ENCODE results near the gene NLRC5. TPM values are rescaled to one million over a fixed set of nuclear protein-coding genes. Genes with fewer than 3 reads are reported as not detected.

Gene NLRC5
- total RNA-seq, 2 experiments from 2014 or later: 199 to 305 TPM

DNA sequence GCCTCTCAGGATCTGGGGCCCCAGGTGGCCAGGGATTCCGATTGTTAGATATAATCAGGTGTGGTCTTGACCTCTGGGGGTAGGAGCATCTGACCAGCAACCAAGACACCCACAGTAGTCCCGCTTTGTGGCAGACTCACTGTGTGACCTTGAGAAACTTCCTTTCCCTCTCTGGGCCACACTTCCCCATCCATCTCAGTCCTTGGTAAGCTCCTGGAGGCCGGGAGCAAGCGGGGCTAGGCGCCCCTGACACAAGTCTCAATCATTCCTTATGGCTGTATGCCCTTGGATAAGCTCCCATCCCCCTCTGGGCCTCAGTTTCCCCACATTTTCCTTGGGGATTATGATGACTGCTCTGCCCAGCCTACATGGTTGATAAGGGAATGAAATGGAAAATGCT is 124.3 kb downstream of the NLRC5 start:
- BruUV-seq (replicated peaks): no TSS peak
- ChIA-PET CTCF (ENCODE audit: unreplicated experiment) (interaction anchor here (0.6 kb wide), 1 partner anchor 21 kb away, joined by 3 read pairs; no protein-coding TSS in a partner anchor), POLR2A (interaction anchor here (0.6 kb wide), 1 partner anchor 46 kb away, joined by 5 read pairs; no protein-coding TSS in a partner anchor)
- intact Hi-C loops (cut with micrococcal nuclease; ENCODE audit: unreplicated experiment): no loop called here
- H3K4me3 ChIP-seq (ENCODE audit: low read depth, low read length, poor library complexity, severe bottlenecking): no peak overlapping the region
- no peak overlapping the region for H3K4me2 ChIP-seq (ENCODE audit: low read length)
- H3K9me3 ChIP-seq (ENCODE audit: low read length): no peaks in the 10 kb centered on the region
- TF ChIP-seq EZH2phosphoT487 (IDR thresholded peaks at IDR 0.05; ENCODE audit: borderline replicate concordance, low read depth, low read length): no peak
- TF ChIP-seq, protein P1, sequence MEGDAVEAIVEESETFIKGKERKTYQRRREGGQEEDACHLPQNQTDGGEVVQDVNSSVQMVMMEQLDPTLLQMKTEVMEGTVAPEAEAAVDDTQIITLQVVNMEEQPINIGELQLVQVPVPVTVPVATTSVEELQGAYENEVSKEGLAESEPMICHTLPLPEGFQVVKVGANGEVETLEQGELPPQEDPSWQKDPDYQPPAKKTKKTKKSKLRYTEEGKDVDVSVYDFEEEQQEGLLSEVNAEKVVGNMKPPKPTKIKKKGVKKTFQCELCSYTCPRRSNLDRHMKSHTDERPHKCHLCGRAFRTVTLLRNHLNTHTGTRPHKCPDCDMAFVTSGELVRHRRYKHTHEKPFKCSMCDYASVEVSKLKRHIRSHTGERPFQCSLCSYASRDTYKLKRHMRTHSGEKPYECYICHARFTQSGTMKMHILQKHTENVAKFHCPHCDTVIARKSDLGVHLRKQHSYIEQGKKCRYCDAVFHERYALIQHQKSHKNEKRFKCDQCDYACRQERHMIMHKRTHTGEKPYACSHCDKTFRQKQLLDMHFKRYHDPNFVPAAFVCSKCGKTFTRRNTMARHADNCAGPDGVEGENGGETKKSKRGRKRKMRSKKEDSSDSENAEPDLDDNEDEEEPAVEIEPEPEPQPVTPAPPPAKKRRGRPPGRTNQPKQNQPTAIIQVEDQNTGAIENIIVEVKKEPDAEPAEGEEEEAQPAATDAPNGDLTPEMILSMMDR (conservative IDR thresholded peaks at IDR 0.05; ENCODE audit: low read length): no peak
- H3K9me2 ChIP-seq (ENCODE audit: insufficient read depth, low read length): no peaks in the 10 kb centered on the region
- H2AFZ ChIP-seq (ENCODE audit: low read length): no peak overlapping the region
- no peaks in the 10 kb centered on the region for H3K79me2 ChIP-seq (ENCODE audit: insufficient read depth, low read depth, low read length)
- H3K27ac ChIP-seq (ENCODE audit: low read depth, low read length, poor library complexity, severe bottlenecking): no peak overlapping the region
- no peaks in the 10 kb centered on the region for H4K20me1 ChIP-seq (ENCODE audit: insufficient read depth, low read length)
- no peak for DNase-seq (ENCODE audit: low spot score)
- H3K36me3 ChIP-seq (ENCODE audit: insufficient read depth, low read length): peaks cover 8% of the 10 kb centered on the region
- H3K4me1 ChIP-seq (ENCODE audit: insufficient read depth, low read length, poor library complexity, severe bottlenecking): peaks cover 26% of the 10 kb centered on the region

DNA sequence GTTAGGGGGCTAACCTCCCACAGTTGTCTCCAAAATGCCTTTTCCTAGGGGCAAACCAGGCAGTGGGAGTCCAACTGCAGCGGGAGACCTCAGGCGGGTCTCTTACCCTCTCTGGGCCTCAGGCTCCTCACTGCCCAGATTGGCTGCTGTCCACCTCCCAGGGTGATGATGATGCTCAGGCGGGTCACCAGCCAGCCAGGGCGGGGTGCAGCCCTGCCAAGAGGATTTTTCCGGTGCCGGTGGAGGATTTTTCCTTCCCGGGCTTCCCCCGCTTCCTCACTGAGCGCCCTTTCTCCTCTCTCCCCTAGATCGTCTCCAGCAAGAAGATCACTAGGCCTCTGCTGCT is 125.8 kb downstream of the NLRC5 start:
- CTCF ChIA-PET (ENCODE audit: unreplicated experiment): no interaction called here
- peaks cover 8% of the 10 kb centered on the region for H3K36me3 ChIP-seq (ENCODE audit: insufficient read depth, low read length)
- no peaks in the 10 kb centered on the region for H4K20me1 ChIP-seq (ENCODE audit: insufficient read depth, low read length)
- TF ChIP-seq, protein P1 (conservative IDR thresholded peaks at IDR 0.05; ENCODE audit: low read length): no peak
- H3K4me3 ChIP-seq (ENCODE audit: low read depth, low read length, poor library complexity, severe bottlenecking): no peak overlapping the region
- intact Hi-C loops (cut with micrococcal nuclease; ENCODE audit: unreplicated experiment): no loop called here
- no peak overlapping the region for H3K27ac ChIP-seq (ENCODE audit: low read depth, low read length, poor library complexity, severe bottlenecking)
- no TSS peak for BruUV-seq (replicated peaks)
- no peak for DNase-seq (ENCODE audit: low spot score)
- no peaks in the 10 kb centered on the region for H3K79me2 ChIP-seq (ENCODE audit: insufficient read depth, low read depth, low read length)
- peaks cover 32% of the 10 kb centered on the region for H3K4me1 ChIP-seq (ENCODE audit: insufficient read depth, low read length, poor library complexity, severe bottlenecking)
- no peak overlapping the region for H3K4me2 ChIP-seq (ENCODE audit: low read length)
- POLR2A ChIA-PET: interaction anchor here (0.7 kb wide), 1 partner anchor 1529 kb away, joined by 6 read pairs; no protein-coding TSS in a partner anchor
- H3K9me3 ChIP-seq (ENCODE audit: low read length): no peaks in the 10 kb centered on the region
- H2AFZ ChIP-seq (ENCODE audit: low read length): no peak overlapping the region
- H3K9me2 ChIP-seq (ENCODE audit: insufficient read depth, low read length): no peaks in the 10 kb centered on the region

DNA sequence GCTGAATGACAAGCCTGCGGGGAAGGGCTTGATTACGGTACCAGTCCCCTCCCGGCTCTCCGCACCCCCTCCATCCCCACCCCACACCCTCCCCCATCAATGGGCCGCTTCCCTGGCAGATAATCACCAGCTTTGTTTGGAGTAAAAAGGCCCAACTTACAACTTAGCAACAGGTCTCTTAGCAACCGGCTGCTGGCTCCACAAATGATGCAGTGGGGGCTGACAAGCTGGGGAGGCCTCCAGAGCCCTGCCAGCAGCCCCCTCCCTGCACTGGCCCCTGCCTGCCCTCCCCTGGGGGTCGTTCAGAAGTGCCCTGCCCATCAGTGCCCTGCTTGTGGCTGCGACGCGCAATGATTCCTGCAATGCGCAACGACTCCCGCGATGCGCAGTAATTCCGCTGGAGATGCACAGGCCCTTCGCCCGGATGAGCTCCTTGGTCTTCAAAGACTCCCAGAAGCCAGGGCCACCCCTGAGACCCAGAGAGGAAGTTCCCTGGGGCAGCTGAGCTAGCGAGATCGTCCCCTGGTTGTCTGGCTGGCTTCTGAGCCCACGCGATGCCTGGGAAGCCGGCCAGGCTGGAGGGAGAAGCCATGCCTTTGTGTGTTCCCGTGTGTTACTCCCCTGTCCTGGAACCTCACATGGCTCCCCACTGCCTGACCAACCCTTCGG is 126.3 kb downstream of the NLRC5 start:
- Histone ChIP-seq H3K4me2 (ENCODE audit: low read length) (no peak overlapping the region), H2AFZ (ENCODE audit: low read length) (no peak overlapping the region), H3K4me3 (ENCODE audit: low read depth, low read length, poor library complexity, severe bottlenecking) (no peak overlapping the region), H3K36me3 (ENCODE audit: insufficient read depth, low read length) (peaks cover 8% of the 10 kb centered on the region), H3K27ac (ENCODE audit: low read depth, low read length, poor library complexity, severe bottlenecking) (no peak overlapping the region), H3K9me2 (ENCODE audit: insufficient read depth, low read length) (no peaks in the 10 kb centered on the region), H3K4me1 (ENCODE audit: insufficient read depth, low read length, poor library complexity, severe bottlenecking) (peaks cover 32% of the 10 kb centered on the region), H3K9me3 (ENCODE audit: low read length) (no peaks in the 10 kb centered on the region), H4K20me1 (ENCODE audit: insufficient read depth, low read length) (no peaks in the 10 kb centered on the region), H3K79me2 (ENCODE audit: insufficient read depth, low read depth, low read length) (no peaks in the 10 kb centered on the region)
- POLR2A ChIA-PET: interaction anchor here (0.6 to 0.7 kb wide), 2 partner anchors 37 to 1529 kb away, joined by 3 to 6 read pairs; no protein-coding TSS in a partner anchor
- intact Hi-C loops (cut with micrococcal nuclease; ENCODE audit: unreplicated experiment): no loop called here
- CTCF ChIA-PET (ENCODE audit: unreplicated experiment): no interaction called here
- DNase-seq (ENCODE audit: low spot score): no peak
- TF ChIP-seq EZH2phosphoT487 (IDR thresholded peaks at IDR 0.05; ENCODE audit: borderline replicate concordance, low read depth, low read length): no peak
- TF ChIP-seq, protein P1 (conservative IDR thresholded peaks at IDR 0.05; ENCODE audit: low read length): no peak
- no TSS peak for BruUV-seq (replicated peaks)
